ENCODE data around the gene AFAP1.
"Not testable (repeated sequence)": the region's sequence is repeated elsewhere in the genome, so short reads cannot be mapped to it uniquely, and the experiment has no call there.

DNA sequence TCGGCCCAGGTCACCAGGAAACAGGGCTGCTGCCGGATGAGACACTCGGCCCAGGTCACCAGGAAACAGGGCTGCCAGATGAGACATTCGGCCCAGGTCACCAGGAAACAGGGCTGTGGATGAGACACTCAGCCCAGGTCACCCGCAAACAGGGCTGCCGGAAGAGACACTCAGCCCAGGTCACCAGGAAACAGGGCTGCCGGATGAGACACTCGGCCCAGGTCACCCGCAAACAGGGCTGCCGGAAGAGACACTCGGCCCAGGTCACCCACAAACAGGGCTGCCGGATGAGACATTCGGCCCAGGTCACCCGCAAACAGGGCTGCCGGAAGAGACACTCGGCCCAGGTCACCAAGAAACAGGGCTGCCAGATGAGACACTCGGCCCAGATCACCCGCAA is 21.5 kb downstream of the AFAP1 start:
- TF ChIP-seq POLR2A (IDR thresholded peaks at IDR 0.05) = not testable (repeated sequence)
- TF ChIP-seq, protein P1, sequence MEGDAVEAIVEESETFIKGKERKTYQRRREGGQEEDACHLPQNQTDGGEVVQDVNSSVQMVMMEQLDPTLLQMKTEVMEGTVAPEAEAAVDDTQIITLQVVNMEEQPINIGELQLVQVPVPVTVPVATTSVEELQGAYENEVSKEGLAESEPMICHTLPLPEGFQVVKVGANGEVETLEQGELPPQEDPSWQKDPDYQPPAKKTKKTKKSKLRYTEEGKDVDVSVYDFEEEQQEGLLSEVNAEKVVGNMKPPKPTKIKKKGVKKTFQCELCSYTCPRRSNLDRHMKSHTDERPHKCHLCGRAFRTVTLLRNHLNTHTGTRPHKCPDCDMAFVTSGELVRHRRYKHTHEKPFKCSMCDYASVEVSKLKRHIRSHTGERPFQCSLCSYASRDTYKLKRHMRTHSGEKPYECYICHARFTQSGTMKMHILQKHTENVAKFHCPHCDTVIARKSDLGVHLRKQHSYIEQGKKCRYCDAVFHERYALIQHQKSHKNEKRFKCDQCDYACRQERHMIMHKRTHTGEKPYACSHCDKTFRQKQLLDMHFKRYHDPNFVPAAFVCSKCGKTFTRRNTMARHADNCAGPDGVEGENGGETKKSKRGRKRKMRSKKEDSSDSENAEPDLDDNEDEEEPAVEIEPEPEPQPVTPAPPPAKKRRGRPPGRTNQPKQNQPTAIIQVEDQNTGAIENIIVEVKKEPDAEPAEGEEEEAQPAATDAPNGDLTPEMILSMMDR (IDR thresholded peaks at IDR 0.05) = not testable (repeated sequence)

All from lower leg skin (tissue), 3 donors.